C4-2B (cell line): ENCODE results near the gene CDK5RAP3.

Experiments used
- CTCF ChIP-seq: fragments of 450-650 bp; conservative IDR thresholded peaks from 2 replicates; pipeline ENCODE4 v1.5.1; 2017; ENCODE audit warnings: mild to moderate bottlenecking
- ZFX ChIP-seq: fragments of 450-650 bp; IDR thresholded peaks from 2 replicates; pipeline ENCODE4 v1.6.1; 2017

GRCh38 chr17:48012654-48013053, 41.7 kb downstream of the CDK5RAP3 start:
- TF ChIP-seq CTCF (no peak), ZFX (no peak)
